ENCODE measurements around the gene TNFSF9.

The TNFSF9 gene

DNA sequence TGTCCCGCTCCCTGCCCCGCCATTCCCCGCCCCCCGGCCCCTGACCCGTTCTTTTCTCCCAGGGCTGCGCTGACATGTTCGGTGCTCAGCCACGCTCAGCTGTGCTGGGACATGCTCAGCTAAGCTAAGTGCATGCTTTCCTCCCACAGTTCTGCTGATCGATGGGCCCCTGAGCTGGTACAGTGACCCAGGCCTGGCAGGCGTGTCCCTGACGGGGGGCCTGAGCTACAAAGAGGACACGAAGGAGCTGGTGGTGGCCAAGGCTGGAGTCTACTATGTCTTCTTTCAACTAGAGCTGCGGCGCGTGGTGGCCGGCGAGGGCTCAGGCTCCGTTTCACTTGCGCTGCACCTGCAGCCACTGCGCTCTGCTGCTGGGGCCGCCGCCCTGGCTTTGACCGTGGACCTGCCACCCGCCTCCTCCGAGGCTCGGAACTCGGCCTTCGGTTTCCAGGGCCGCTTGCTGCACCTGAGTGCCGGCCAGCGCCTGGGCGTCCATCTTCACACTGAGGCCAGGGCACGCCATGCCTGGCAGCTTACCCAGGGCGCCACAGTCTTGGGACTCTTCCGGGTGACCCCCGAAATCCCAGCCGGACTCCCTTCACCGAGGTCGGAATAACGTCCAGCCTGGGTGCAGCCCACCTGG is 3.7 kb downstream of the TNFSF9 start:
- no peaks in the 10 kb centered on the region for H3K27me3 ChIP-seq (ENCODE audit: low read depth, low read length)
- H4K20me1 ChIP-seq (ENCODE audit: insufficient read depth, low read length), result peaks cover 53% of the 10 kb centered on the region
- no peak overlapping the region for H2AFZ ChIP-seq (ENCODE audit: low read depth, low read length)
- H3K4me3 ChIP-seq (ENCODE audit: low read length), result no peak overlapping the region
- H3K36me3 ChIP-seq (replicated peaks; ENCODE audit: low read depth, low read length), result peaks cover 74% of the 10 kb centered on the region
- TF ChIP-seq, protein P1, sequence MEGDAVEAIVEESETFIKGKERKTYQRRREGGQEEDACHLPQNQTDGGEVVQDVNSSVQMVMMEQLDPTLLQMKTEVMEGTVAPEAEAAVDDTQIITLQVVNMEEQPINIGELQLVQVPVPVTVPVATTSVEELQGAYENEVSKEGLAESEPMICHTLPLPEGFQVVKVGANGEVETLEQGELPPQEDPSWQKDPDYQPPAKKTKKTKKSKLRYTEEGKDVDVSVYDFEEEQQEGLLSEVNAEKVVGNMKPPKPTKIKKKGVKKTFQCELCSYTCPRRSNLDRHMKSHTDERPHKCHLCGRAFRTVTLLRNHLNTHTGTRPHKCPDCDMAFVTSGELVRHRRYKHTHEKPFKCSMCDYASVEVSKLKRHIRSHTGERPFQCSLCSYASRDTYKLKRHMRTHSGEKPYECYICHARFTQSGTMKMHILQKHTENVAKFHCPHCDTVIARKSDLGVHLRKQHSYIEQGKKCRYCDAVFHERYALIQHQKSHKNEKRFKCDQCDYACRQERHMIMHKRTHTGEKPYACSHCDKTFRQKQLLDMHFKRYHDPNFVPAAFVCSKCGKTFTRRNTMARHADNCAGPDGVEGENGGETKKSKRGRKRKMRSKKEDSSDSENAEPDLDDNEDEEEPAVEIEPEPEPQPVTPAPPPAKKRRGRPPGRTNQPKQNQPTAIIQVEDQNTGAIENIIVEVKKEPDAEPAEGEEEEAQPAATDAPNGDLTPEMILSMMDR (IDR thresholded peaks at IDR 0.05; ENCODE audit: low read depth, low read length), result no peak
- TF ChIP-seq EZH2phosphoT487 (IDR thresholded peaks at IDR 0.05; ENCODE audit: low read depth), result no peak
- H3K4me1 ChIP-seq (ENCODE audit: low read length), result peaks cover 58% of the 10 kb centered on the region
- no peaks in the 10 kb centered on the region for H3K9me3 ChIP-seq (ENCODE audit: insufficient read depth, low read length)
- H3K4me2 ChIP-seq (ENCODE audit: low read length), result no peak overlapping the region
- no peak overlapping the region for H3K27ac ChIP-seq (ENCODE audit: low read length)
- peaks cover 69% of the 10 kb centered on the region for H3K79me2 ChIP-seq (ENCODE audit: low read length)
- no peak overlapping the region for H3K9ac ChIP-seq (ENCODE audit: low read length)

DNA sequence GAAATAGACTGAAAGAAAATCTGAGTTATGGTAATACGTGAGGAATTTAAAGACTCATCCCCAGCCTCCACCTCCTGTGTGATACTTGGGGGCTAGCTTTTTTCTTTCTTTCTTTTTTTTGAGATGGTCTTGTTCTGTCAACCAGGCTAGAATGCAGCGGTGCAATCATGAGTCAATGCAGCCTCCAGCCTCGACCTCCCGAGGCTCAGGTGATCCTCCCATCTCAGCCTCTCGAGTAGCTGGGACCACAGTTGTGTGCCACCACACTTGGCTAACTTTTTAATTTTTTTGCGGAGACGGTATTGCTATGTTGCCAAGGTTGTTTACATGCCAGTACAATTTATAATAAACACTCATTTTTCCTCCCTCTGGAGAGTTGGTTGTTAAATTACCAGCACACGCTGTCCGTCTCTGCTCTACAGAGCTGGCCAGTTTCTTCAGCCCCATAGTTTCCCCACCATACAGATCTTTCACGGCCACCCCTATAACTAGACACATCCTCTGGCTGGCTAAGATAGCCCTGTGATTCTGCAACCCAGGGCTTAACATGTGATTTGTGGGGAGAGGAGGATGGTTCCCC is 4.8 kb downstream of the TNFSF9 start:
- H3K4me1 ChIP-seq (ENCODE audit: low read length), result peaks cover 48% of the 10 kb centered on the region
- H3K4me2 ChIP-seq (ENCODE audit: low read length), result peak overlapping the region; percentile 28
- TF ChIP-seq EZH2phosphoT487 (IDR thresholded peaks at IDR 0.05; ENCODE audit: low read depth), result no peak
- TF ChIP-seq, protein P1 (IDR thresholded peaks at IDR 0.05; ENCODE audit: low read depth, low read length), result no peak

DNA sequence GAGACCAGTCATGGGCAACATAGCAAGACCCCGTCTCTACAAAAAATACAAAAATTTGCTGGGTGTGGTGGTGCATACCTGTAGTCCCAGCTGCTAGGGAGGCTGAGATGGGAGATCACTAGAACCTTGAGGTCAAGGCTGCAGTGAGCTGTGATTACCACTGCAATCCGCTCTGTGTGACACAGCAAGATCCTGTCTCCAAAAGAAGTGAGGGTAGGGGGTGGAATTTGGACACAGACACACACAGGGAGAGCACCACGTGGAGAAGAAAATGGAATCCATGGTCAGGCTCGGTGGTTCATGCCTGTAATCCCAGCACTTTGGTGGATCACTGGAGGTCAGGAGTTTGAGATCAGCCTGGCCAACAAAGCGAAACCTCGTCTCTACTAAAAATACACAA is 8.7 kb downstream of the TNFSF9 start:
- no peak overlapping the region for H3K9ac ChIP-seq (ENCODE audit: low read length)
- H3K4me1 ChIP-seq (ENCODE audit: low read length), result peaks cover 38% of the 10 kb centered on the region
- H3K9me3 ChIP-seq (ENCODE audit: insufficient read depth, low read length), result no peaks in the 10 kb centered on the region
- H3K27me3 ChIP-seq (ENCODE audit: low read depth, low read length), result no peaks in the 10 kb centered on the region
- H3K27ac ChIP-seq (ENCODE audit: low read length), result no peak overlapping the region
- no peak overlapping the region for H3K4me2 ChIP-seq (ENCODE audit: low read length)
- no peak overlapping the region for H2AFZ ChIP-seq (ENCODE audit: low read depth, low read length)
- H3K79me2 ChIP-seq (ENCODE audit: low read length), result peaks cover 26% of the 10 kb centered on the region
- TF ChIP-seq, protein P1 (IDR thresholded peaks at IDR 0.05; ENCODE audit: low read depth, low read length), result no peak
- no peak for TF ChIP-seq EZH2phosphoT487 (IDR thresholded peaks at IDR 0.05; ENCODE audit: low read depth)
- H3K4me3 ChIP-seq (ENCODE audit: low read length), result no peak overlapping the region
- H4K20me1 ChIP-seq (ENCODE audit: insufficient read depth, low read length), result peaks cover 27% of the 10 kb centered on the region
- peaks cover 57% of the 10 kb centered on the region for H3K36me3 ChIP-seq (replicated peaks; ENCODE audit: low read depth, low read length)

More for the DNA sequence above, 4.8 kb downstream of the TNFSF9 start:
- Histone ChIP-seq H4K20me1 (ENCODE audit: insufficient read depth, low read length) (peaks cover 53% of the 10 kb centered on the region), H3K4me3 (ENCODE audit: low read length) (no peak overlapping the region), H3K9me3 (ENCODE audit: insufficient read depth, low read length) (no peaks in the 10 kb centered on the region), H3K36me3 (replicated peaks; ENCODE audit: low read depth, low read length) (peaks cover 79% of the 10 kb centered on the region), H2AFZ (ENCODE audit: low read depth, low read length) (no peak overlapping the region), H3K9ac (ENCODE audit: low read length) (no peak overlapping the region), H3K27ac (ENCODE audit: low read length) (peak overlapping the region; percentile 79), H3K79me2 (ENCODE audit: low read length) (peaks cover 59% of the 10 kb centered on the region), H3K27me3 (ENCODE audit: low read depth, low read length) (no peaks in the 10 kb centered on the region)

DNA sequence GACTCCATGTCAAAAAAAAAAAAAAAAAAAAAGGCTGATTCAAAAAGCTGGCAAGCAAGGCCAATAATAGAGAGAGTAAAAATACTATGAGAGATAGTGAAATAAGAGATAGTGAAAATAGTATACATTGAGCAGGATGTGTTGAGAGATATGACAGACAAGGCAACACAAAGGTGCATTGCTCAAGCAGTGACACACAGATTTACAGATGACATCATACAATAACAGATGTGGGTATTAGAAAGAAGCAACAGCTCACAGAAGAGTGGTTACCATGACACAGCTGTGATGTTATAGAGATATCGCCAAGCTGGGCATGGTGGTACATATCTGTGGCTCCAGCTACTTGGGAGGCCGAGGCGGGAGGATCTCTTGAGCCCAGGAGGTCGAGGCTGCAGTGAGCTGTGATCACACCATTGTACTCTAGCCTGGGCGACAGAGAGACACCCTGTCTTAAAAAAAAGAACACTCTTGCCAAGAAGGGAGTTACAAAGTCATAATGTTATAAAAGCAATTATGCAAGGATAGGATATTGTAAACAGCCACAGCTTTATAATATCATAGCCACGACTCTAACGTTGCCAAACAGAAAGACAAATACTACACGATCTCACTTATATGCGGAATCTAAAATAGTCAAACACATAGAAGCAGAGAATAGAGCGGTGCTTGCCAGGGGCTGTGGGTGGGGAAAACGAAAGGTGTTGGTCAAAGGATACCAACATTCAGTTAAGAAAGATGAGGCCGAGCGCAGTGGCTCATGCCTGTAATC is 10.3 kb downstream of the TNFSF9 start:
- no peak for TF ChIP-seq EZH2phosphoT487 (IDR thresholded peaks at IDR 0.05; ENCODE audit: low read depth)
- TF ChIP-seq, protein P1 (IDR thresholded peaks at IDR 0.05; ENCODE audit: low read depth, low read length), result no peak
- Histone ChIP-seq H3K27me3 (ENCODE audit: low read depth, low read length) (no peaks in the 10 kb centered on the region), H3K4me2 (ENCODE audit: low read length) (no peak overlapping the region), H3K9ac (ENCODE audit: low read length) (no peak overlapping the region), H3K4me1 (ENCODE audit: low read length) (peaks cover 24% of the 10 kb centered on the region), H4K20me1 (ENCODE audit: insufficient read depth, low read length) (peaks cover 13% of the 10 kb centered on the region), H3K36me3 (replicated peaks; ENCODE audit: low read depth, low read length) (peaks cover 44% of the 10 kb centered on the region), H3K9me3 (ENCODE audit: insufficient read depth, low read length) (no peaks in the 10 kb centered on the region), H3K27ac (ENCODE audit: low read length) (no peak overlapping the region), H3K79me2 (ENCODE audit: low read length) (peaks cover 13% of the 10 kb centered on the region), H3K4me3 (ENCODE audit: low read length) (no peak overlapping the region), H2AFZ (ENCODE audit: low read depth, low read length) (no peak overlapping the region)
